IMR-90 (cell line): ENCODE measurements around the gene GPR142. TPM values are rescaled to one million over a fixed set of nuclear protein-coding genes. Genes with fewer than 3 reads are reported as not detected.

Source experiments
- ATAC-seq: fragments of 200-7000 bp; cut with Tn5 transposase; 2 replicates; pipeline ENCODE4 v1.9.1; 2020; ENCODE audit warnings: low read depth, mild to moderate bottlenecking, moderate library complexity
- BruUV-seq: library from RNA; stranded (reverse); fragments of 400-500 nt; replicated peaks from 2 replicates; lab custom pipeline; 2021; lab: Mats Ljungman, UMichigan
- CTCF ChIA-PET: fragments of 300-600 bp; formaldehyde crosslinking; extraction: SDS; loops from one replicate; lab custom pipeline; 2021; ENCODE audit warnings: antibody characterized with exemption; lab: Yijun Ruan, JAX
- POLR2A ChIA-PET: fragments of 300-600 bp; sonication (Branson Sonifier 250); formaldehyde crosslinking; loops from one replicate; lab custom pipeline; 2022; ENCODE audit warnings: antibody characterized with exemption; ENCODE audit not compliant: unreplicated experiment; lab: Charles Lee
- DNase-seq: peaks from one replicate; pipeline ENCODE4 v3.0.0; 2013
- H2AFZ ChIP-seq: replicated peaks from 2 replicates; pipeline ENCODE3; 2013; ENCODE audit warnings: low read length, mild to moderate bottlenecking; ENCODE audit not compliant: poor library complexity
- H2AK5ac ChIP-seq: 2 replicates; pipeline ENCODE4 v1.6.1; 2013; ENCODE audit warnings: low read depth, low read length, inconsistent platforms
- H2AK9ac ChIP-seq: replicated peaks from 2 replicates; pipeline ENCODE3; 2013; ENCODE audit warnings: mild to moderate bottlenecking, low read depth, low read length, moderate library complexity; ENCODE audit not compliant: poor library complexity
- H2BK120ac ChIP-seq: 2 replicates; pipeline ENCODE4 v1.6.1; 2013; ENCODE audit warnings: low read depth, low read length, inconsistent platforms
- H2BK15ac ChIP-seq: 3 replicates; pipeline ENCODE4 v1.6.1; 2013; ENCODE audit warnings: low read depth, low read length, inconsistent platforms
- H2BK20ac ChIP-seq: 2 replicates; pipeline ENCODE4 v1.6.1; 2013; ENCODE audit warnings: low read depth, mild to moderate bottlenecking, inconsistent platforms, low read length, moderate library complexity
- H2BK5ac ChIP-seq: 2 replicates; pipeline ENCODE4 v1.6.1; 2013; ENCODE audit warnings: mild to moderate bottlenecking, low read depth, low read length, inconsistent platforms; ENCODE audit not compliant: poor library complexity, severe bottlenecking
- H3K14ac ChIP-seq: replicated peaks from 2 replicates; pipeline ENCODE4 v1.6.1; 2013; ENCODE audit warnings: low read depth, low read length, inconsistent platforms
- H3K18ac ChIP-seq: 2 replicates; pipeline ENCODE4 v1.6.1; 2013; ENCODE audit warnings: low read depth, low read length, control low read depth
- H3K23ac ChIP-seq: 2 replicates; pipeline ENCODE4 v1.6.1; 2013; ENCODE audit warnings: low read depth, low read length, inconsistent platforms
- H3K27ac ChIP-seq: 2 replicates; pipeline ENCODE4 v1.5.1; 2013; ENCODE audit warnings: mild to moderate bottlenecking, control low read depth, low read length; ENCODE audit not compliant: insufficient read depth
- H3K27me3 ChIP-seq: 2 replicates; pipeline ENCODE4 v1.6.1; 2013; ENCODE audit warnings: low read length; ENCODE audit not compliant: control insufficient read depth, insufficient read depth
- H3K36me3 ChIP-seq: 2 replicates; pipeline ENCODE4 v1.6.1; 2013; ENCODE audit warnings: low read length, mixed read lengths; ENCODE audit not compliant: control insufficient read depth, insufficient read depth
- H3K4ac ChIP-seq: 2 replicates; pipeline ENCODE4 v1.6.1; 2013; ENCODE audit warnings: low read depth, low read length, inconsistent platforms
- H3K4me1 ChIP-seq: 2 replicates; pipeline ENCODE4 v1.6.1; 2013; ENCODE audit warnings: low read length, mixed read lengths; ENCODE audit not compliant: control insufficient read depth, insufficient read depth
- H3K4me2 ChIP-seq: 2 replicates; pipeline ENCODE4 v1.6.1; 2013; ENCODE audit warnings: low read depth, mild to moderate bottlenecking, control low read depth, low read length, moderate library complexity
- H3K4me3 ChIP-seq: 2 replicates; pipeline ENCODE4 v1.5.1; 2013; ENCODE audit warnings: low read depth, mild to moderate bottlenecking, control low read depth, low read length, moderate library complexity; ENCODE audit not compliant: insufficient read depth
- H3K56ac ChIP-seq: 2 replicates; pipeline ENCODE4 v1.6.1; 2013; ENCODE audit warnings: low read length, inconsistent platforms; ENCODE audit not compliant: insufficient read depth; ENCODE audit errors: extremely low read depth
- H3K79me1 ChIP-seq, 2 experiments: 2 replicates each; pipeline ENCODE4 v1.6.1; 2013; ENCODE audit warnings: low read length in 2 of 2, inconsistent platforms in 1 of 2, low read depth in 1 of 2
- H3K9ac ChIP-seq: 2 replicates; pipeline ENCODE4 v1.6.1; 2013; ENCODE audit warnings: low read depth, low read length, control low read depth
- H3K9me1 ChIP-seq: 2 replicates; pipeline ENCODE4 v1.6.1; 2013; ENCODE audit warnings: low read length, inconsistent platforms; ENCODE audit not compliant: insufficient read depth
- H3K9me3 ChIP-seq: 2 replicates; pipeline ENCODE4 v1.6.1; 2013; ENCODE audit warnings: low read length; ENCODE audit not compliant: control insufficient read depth, insufficient read depth
- H4K20me1 ChIP-seq: 2 replicates; pipeline ENCODE4 v1.6.1; 2013; ENCODE audit warnings: low read length, inconsistent platforms; ENCODE audit not compliant: insufficient read depth
- H4K5ac ChIP-seq: 2 replicates; pipeline ENCODE4 v1.6.1; 2013; ENCODE audit warnings: mild to moderate bottlenecking, low read depth, low read length, control low read depth
- H4K8ac ChIP-seq, 2 experiments: 2 replicates each; pipeline ENCODE4 v1.6.1; 2013; ENCODE audit warnings: low read depth in 2 of 2, low read length in 2 of 2, control low read depth in 1 of 2, inconsistent platforms in 1 of 2
- H4K91ac ChIP-seq: 2 replicates; pipeline ENCODE4 v1.6.1; 2013; ENCODE audit warnings: low read depth, low read length, inconsistent platforms; ENCODE audit not compliant: insufficient read depth
- CEBPB ChIP-seq: IDR thresholded peaks from 2 replicates; pipeline ENCODE4 v1.6.1; 2012; ENCODE audit warnings: low read depth, low read length, improper control_type of control experiment
- CHD1 ChIP-seq: IDR thresholded peaks from 2 replicates; pipeline ENCODE4 v1.6.1; 2012; ENCODE audit warnings: low read depth, low read length, improper control_type of control experiment
- CTCF ChIP-seq: conservative IDR thresholded peaks from 2 replicates; pipeline ENCODE4 v1.5.1; 2012; ENCODE audit warnings: mild to moderate bottlenecking, low read depth, low read length, improper control_type of control experiment
- FOS ChIP-seq: fragments of 150-350 bp; IDR thresholded peaks from 2 replicates; pipeline ENCODE4 v1.6.1; 2016; ENCODE audit warnings: low read depth, low read length
- MAFK ChIP-seq: IDR thresholded peaks from 2 replicates; pipeline ENCODE4 v1.6.1; 2012; ENCODE audit warnings: low read depth, low read length, improper control_type of control experiment
- MAZ ChIP-seq: IDR thresholded peaks from 2 replicates; pipeline ENCODE4 v1.6.1; 2012; ENCODE audit warnings: low read depth, mild to moderate bottlenecking, low read length, improper control_type of control experiment, moderate library complexity, borderline replicate concordance
- MXI1 ChIP-seq: IDR thresholded peaks from 2 replicates; pipeline ENCODE4 v1.6.1; 2012; ENCODE audit warnings: low read depth, mild to moderate bottlenecking, low read length, moderate library complexity, borderline replicate concordance
- NFE2L2 ChIP-seq: fragments of 150-350 bp; IDR thresholded peaks from 2 replicates; pipeline ENCODE4 v1.6.1; 2016; ENCODE audit warnings: low read depth, mild to moderate bottlenecking, low read length
- RAD21 ChIP-seq: IDR thresholded peaks from 2 replicates; pipeline ENCODE4 v1.6.1; 2012; ENCODE audit warnings: low read length, improper control_type of control experiment
- RCOR1 ChIP-seq: IDR thresholded peaks from 2 replicates; pipeline ENCODE4 v1.6.1; 2012; ENCODE audit warnings: mild to moderate bottlenecking, low read length, improper control_type of control experiment; ENCODE audit not compliant: insufficient replicate concordance
- SMC3 ChIP-seq: fragments of 150-350 bp; IDR thresholded peaks from 2 replicates; pipeline ENCODE4 v1.6.1; 2016; ENCODE audit warnings: low read depth, mild to moderate bottlenecking, antibody characterized with exemption, low read length, moderate library complexity
- WGBS, 2 experiments: methylation state at CpG; one replicate each; pipeline versions ENCODE4 v1.1.5 to v1.1.7; 2013; ENCODE audit warnings: missing lambda C conversion rate in 2 of 2; ENCODE audit not compliant: insufficient read length in 1 of 2; ENCODE audit errors: extremely low coverage in 2 of 2; 5-methylcytosine and 5-hydroxymethylcytosine counted together
- dilution Hi-C: fragments of 300-500 bp; cut with HindIII; formaldehyde crosslinking; loops from one replicate; pipeline ENCODE4 v1.14.3; 2018; ENCODE audit warnings: low sequenced_read_pairs; ENCODE audit not compliant: unreplicated experiment
- in situ Hi-C: fragments of 300-500 bp; cut with MboI; formaldehyde crosslinking; loops from 3 replicates; pipeline ENCODE4 v1.14.3; 2019; ENCODE audit warnings: low sequenced_read_pairs, inconsistent platforms, mixed read lengths
- intact Hi-C: fragments of 100-400 bp; cut with micrococcal nuclease; formaldehyde crosslinking; loops from 2 replicates; pipeline ENCODE4 v1.10.0; 2022
- polyA plus RNA-seq, 3 experiments: library from polyadenylated mRNA; depleted of rRNA; stranded (reverse); fragments of >200 nt; gene quantifications; 2 replicates each; pipeline ENCODE4 v1.2.3, GENCODE V29; 2012; ENCODE audit warnings: low replicate concordance in 1 of 3
- total RNA-seq: library from RNA; depleted of rRNA; stranded (reverse); fragments of >200 nt; gene quantifications from 2 replicates; pipeline ENCODE4 v1.2.3, GENCODE V29; 2012

GPR142 gene
- total and polyA plus RNA-seq, 2 of the 4 experiments (the other 2 are of a cell fraction), result not detected

GRCh38 chr17:74403512-74404137, 36.3 kb downstream of the GPR142 start:
- Histone ChIP-seq H4K5ac (no peak overlapping the region), H3K9ac (no peak overlapping the region), H4K20me1 (no peaks in the 10 kb centered on the region), H3K4ac (no peak overlapping the region), H3K27ac (no peak overlapping the region), H2BK120ac (no peak overlapping the region), H3K56ac (no peak overlapping the region), H3K9me3 (peaks cover 15% of the 10 kb centered on the region), H3K4me1 (no peaks in the 10 kb centered on the region), H3K4me3 (no peak overlapping the region), H3K9me1 (no peaks in the 10 kb centered on the region), H2BK15ac (no peak overlapping the region), H3K4me2 (no peak overlapping the region), H4K91ac (no peak overlapping the region), H3K23ac (no peak overlapping the region), H3K14ac (no peak overlapping the region), H3K27me3 (no peaks in the 10 kb centered on the region), H4K8ac (no peak overlapping the region), H3K36me3 (no peaks in the 10 kb centered on the region), H2BK5ac (no peak overlapping the region), H2AK5ac (no peak overlapping the region), H3K79me1 (no peaks in the 10 kb centered on the region), H2AK9ac (peak overlapping the region; percentile 50), H2BK20ac (no peak overlapping the region), H3K18ac (no peak overlapping the region), H2AFZ (peak overlapping the region; percentile 49)
- ChIA-PET POLR2A (no interaction called here), CTCF (no interaction called here)
- BruUV-seq, result no TSS peak
- ATAC-seq (no peak), DNase-seq (no peak)
- intact Hi-C loops, result no loop called here
- WGBS, 2 experiments, result 68% methylated on average over 8 of the region's 12 CpGs; no CpG with 5 or more reads in 1 of the 2 experiments
- dilution Hi-C loops, result no loop called here
- in situ Hi-C loops, result no loop called here
- no peak for TF ChIP-seq MAZ
- TF ChIP-seq SMC3, result no peak
- no peak for TF ChIP-seq RCOR1
- no peak for TF ChIP-seq NFE2L2
- no peak for TF ChIP-seq CTCF
- TF ChIP-seq CEBPB, result no peak
- TF ChIP-seq CHD1, result no peak
- TF ChIP-seq FOS, result no peak
- TF ChIP-seq MAFK, result no peak
- no peak for TF ChIP-seq RAD21
- no peak for TF ChIP-seq MXI1
